ENCODE data around the gene PLD6. TPM values are rescaled to one million over a fixed set of nuclear protein-coding genes. Genes with fewer than 3 reads are reported as not detected.
A peak's percentile ranks its signal among the peaks of the same experiment; 100 is the strongest.

The PLD6 gene
- total and polyA plus RNA-seq, 10 of the 15 experiments (the other 5 are each of a cell fraction or from before 2014, with no cell fraction given), result 4.7 to 21.4 (median 12.0) TPM

DNA sequence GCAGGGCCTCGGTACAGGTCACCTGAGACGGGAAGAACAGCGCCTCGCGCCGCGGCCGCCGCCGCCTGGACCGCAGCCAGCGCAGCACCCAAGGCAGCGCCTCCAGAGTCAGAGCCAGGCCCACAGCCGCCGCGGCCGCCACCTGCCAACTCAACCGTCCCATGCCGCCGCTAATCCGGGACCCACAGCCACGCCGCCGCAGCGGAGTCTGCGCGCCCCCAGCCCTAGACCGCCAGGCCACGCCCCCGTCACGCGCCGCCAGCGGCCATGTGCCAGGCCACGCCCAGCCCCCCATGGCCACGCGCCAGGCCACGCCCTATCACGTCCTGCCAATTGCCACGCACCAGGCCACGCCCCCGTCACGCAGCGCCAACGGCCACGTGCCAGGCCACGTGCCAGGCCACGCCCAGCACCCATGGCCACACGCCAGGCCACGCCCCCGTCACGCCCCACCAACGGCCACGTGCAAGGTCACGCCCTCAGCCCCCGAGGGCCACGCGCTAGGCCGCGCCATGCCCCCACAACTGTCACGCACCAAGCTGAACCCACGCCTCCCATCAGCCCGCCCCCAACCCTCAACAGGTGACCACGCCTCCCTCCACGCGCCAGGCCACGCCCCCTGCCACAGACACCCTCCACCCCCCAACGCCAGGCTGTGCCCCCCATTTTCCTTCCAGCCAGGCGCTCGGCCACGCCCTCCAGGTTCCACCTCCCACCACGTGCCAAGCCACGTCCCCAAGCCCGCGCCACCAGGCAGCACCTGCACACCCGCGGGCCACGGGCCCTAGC is at the start of gene PLD6 (continued):
- TF ChIP-seq, protein P1, sequence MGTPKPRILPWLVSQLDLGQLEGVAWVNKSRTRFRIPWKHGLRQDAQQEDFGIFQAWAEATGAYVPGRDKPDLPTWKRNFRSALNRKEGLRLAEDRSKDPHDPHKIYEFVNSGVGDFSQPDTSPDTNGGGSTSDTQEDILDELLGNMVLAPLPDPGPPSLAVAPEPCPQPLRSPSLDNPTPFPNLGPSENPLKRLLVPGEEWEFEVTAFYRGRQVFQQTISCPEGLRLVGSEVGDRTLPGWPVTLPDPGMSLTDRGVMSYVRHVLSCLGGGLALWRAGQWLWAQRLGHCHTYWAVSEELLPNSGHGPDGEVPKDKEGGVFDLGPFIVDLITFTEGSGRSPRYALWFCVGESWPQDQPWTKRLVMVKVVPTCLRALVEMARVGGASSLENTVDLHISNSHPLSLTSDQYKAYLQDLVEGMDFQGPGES (IDR thresholded peaks at IDR 0.05), result no peak
- TF ChIP-seq HDAC6 (IDR thresholded peaks at IDR 0.05; ENCODE audit: unreplicated experiment) (peak; percentile 1), MEF2B (IDR thresholded peaks at IDR 0.05; ENCODE audit: partially characterized antibody, poor library complexity, severe bottlenecking) (peak; percentile 94), CREM (IDR thresholded peaks at IDR 0.05; ENCODE audit: low read depth) (peak; percentile 66), LARP7 (IDR thresholded peaks at IDR 0.05) (peak; percentile 92), BHLHE40 (IDR thresholded peaks at IDR 0.05; ENCODE audit: borderline replicate concordance in 1 of 2, low read depth in 2 of 2, low read length in 1 of 2) (peak; percentile 98 to 100), ZBED1 (IDR thresholded peaks at IDR 0.05; ENCODE audit: borderline replicate concordance) (no peak), ZSCAN29 (IDR thresholded peaks at IDR 0.05) (0 out of 2 replicates have a peak, but pooled peaks have one; percentile 9), KDM1A (IDR thresholded peaks at IDR 0.05; ENCODE audit: borderline replicate concordance) (no peak), CHD2 (IDR thresholded peaks at IDR 0.05; ENCODE audit: borderline replicate concordance, low read depth, low read length) (peak; percentile 35; the same call in 1 of the 2 replicates), SP1 (IDR thresholded peaks at IDR 0.05; ENCODE audit: low read depth, low read length) (peak; percentile 90), ATF7 (IDR thresholded peaks at IDR 0.05; ENCODE audit: low read depth) (no peak), GATAD2B (conservative IDR thresholded peaks at IDR 0.05; ENCODE audit: low read depth) (peak; percentile 79), TCF3 (IDR thresholded peaks at IDR 0.05; ENCODE audit: borderline replicate concordance, insufficient read depth, low read depth, low read length) (0 out of 2 replicates have a peak, but pooled peaks have one; percentile 43), NFIC (IDR thresholded peaks at IDR 0.05; ENCODE audit: low read depth, low read length) (no peak), FOS (IDR thresholded peaks at IDR 0.05; ENCODE audit: borderline replicate concordance, extremely low read depth, insufficient read length) (peak; percentile 69), RBBP5 (conservative IDR thresholded peaks at IDR 0.05) (no peak), WRNIP1 (IDR thresholded peaks at IDR 0.05; ENCODE audit: borderline replicate concordance, low read depth, low read length) (no peak)
- TF ChIP-seq, protein P2, sequence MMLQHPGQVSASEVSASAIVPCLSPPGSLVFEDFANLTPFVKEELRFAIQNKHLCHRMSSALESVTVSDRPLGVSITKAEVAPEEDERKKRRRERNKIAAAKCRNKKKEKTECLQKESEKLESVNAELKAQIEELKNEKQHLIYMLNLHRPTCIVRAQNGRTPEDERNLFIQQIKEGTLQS (IDR thresholded peaks at IDR 0.05; ENCODE audit: borderline replicate concordance, extremely low read depth, low read depth, low read length), result peak; percentile 94
- TF ChIP-seq, protein P3, sequence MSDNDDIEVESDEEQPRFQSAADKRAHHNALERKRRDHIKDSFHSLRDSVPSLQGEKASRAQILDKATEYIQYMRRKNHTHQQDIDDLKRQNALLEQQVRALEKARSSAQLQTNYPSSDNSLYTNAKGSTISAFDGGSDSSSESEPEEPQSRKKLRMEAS (IDR thresholded peaks at IDR 0.05; ENCODE audit: low read depth, low read length), result peak; percentile 99
- TF ChIP-seq, protein P4, sequence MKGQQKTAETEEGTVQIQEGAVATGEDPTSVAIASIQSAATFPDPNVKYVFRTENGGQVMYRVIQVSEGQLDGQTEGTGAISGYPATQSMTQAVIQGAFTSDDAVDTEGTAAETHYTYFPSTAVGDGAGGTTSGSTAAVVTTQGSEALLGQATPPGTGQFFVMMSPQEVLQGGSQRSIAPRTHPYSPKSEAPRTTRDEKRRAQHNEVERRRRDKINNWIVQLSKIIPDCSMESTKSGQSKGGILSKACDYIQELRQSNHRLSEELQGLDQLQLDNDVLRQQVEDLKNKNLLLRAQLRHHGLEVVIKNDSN (IDR thresholded peaks at IDR 0.05; ENCODE audit: borderline replicate concordance, extremely low read length, insufficient read depth, low read depth, low read length), result peak; percentile 99
- TF ChIP-seq, protein P5, sequence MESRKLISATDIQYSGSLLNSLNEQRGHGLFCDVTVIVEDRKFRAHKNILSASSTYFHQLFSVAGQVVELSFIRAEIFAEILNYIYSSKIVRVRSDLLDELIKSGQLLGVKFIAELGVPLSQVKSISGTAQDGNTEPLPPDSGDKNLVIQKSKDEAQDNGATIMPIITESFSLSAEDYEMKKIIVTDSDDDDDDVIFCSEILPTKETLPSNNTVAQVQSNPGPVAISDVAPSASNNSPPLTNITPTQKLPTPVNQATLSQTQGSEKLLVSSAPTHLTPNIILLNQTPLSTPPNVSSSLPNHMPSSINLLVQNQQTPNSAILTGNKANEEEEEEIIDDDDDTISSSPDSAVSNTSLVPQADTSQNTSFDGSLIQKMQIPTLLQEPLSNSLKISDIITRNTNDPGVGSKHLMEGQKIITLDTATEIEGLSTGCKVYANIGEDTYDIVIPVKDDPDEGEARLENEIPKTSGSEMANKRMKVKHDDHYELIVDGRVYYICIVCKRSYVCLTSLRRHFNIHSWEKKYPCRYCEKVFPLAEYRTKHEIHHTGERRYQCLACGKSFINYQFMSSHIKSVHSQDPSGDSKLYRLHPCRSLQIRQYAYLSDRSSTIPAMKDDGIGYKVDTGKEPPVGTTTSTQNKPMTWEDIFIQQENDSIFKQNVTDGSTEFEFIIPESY (IDR thresholded peaks at IDR 0.05), result 0 out of 2 replicates have a peak, but pooled peaks have one; percentile 86

Measured in GM12878 (cell line).